ENCODE measurements around the gene LIPC.

DNA sequence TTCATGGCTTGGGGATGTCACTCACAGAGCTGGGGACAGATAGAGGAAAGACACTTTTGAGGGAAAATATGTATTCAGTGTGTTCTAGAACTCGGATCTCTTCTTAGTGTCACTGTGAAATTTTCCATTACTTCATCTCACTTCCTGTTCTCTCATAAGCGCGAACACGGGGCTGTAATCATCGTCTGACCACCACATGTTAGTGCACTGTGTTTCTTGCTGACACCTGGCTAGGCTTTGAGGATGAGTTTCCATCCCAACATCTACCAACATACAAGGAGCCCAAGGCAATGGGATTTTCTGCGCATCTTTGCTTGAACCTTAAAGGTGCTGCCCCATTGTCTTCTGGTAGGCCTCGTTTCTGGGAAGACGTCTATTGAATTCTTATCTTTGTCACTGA, 84.0 kb downstream of the LIPC start:
- TF ChIP-seq, protein P1, sequence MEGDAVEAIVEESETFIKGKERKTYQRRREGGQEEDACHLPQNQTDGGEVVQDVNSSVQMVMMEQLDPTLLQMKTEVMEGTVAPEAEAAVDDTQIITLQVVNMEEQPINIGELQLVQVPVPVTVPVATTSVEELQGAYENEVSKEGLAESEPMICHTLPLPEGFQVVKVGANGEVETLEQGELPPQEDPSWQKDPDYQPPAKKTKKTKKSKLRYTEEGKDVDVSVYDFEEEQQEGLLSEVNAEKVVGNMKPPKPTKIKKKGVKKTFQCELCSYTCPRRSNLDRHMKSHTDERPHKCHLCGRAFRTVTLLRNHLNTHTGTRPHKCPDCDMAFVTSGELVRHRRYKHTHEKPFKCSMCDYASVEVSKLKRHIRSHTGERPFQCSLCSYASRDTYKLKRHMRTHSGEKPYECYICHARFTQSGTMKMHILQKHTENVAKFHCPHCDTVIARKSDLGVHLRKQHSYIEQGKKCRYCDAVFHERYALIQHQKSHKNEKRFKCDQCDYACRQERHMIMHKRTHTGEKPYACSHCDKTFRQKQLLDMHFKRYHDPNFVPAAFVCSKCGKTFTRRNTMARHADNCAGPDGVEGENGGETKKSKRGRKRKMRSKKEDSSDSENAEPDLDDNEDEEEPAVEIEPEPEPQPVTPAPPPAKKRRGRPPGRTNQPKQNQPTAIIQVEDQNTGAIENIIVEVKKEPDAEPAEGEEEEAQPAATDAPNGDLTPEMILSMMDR (IDR thresholded peaks at IDR 0.05 in 4 of 5, conservative IDR thresholded peaks at IDR 0.05 in 1 of 5), result no peak
- no peak for TF ChIP-seq POLR2A (IDR thresholded peaks at IDR 0.05)
